NK-92 treated with Interleukin-12 subunit alpha and Interleukin-12 subunit beta, amount 100 ng/mL, for 24 hours (cell line): ENCODE data around the gene PRKCE.

Experiments used
- DNase-seq: peaks from one replicate; lab custom pipeline; 2025; lab: John Stamatoyannopoulos, UW

The PRKCE gene

DNA sequence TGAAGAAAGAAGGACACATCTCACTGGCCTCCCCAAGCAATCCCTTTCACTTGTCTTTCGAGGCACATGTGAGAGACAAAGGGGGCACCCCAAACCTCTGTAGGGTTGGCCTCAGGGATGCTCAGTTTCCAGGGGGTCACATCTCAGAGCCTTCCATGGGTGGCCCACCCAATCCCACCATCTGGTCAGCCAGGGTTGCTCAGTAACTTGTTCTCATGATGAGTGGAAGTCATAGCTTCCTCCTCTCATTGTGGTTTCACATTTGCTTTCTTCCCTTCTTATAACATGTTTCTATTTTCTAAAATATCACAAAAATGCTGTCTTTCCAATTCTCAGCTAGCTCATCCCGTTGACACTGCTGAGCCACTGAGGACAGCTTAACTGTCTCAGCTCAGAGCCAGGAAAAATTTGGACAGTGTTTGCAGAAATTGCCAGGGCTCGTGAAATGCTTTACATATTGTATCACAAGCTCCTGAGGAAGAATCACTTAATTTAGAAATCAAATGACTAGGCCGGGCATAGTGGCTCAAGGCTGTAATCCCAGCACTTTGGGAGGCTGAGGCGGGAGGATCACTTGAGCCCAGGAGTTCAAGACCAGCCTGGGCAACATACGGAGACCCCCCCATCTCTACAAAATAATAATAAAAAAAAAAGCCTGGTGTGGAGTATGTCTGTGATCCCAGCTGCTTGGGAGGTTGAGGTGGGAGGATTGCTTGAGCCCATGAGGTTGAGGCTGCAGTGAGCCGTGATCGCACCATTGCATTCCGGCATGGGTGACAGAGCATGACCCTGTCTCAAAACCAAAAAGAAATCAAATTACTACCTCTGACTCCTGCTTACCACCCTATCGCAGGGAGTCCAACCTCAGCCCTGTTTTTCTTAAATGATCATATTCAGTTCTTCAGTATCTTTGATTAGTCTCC is 129.3 kb downstream of the PRKCE start:
- DNase-seq: no peak

DNA sequence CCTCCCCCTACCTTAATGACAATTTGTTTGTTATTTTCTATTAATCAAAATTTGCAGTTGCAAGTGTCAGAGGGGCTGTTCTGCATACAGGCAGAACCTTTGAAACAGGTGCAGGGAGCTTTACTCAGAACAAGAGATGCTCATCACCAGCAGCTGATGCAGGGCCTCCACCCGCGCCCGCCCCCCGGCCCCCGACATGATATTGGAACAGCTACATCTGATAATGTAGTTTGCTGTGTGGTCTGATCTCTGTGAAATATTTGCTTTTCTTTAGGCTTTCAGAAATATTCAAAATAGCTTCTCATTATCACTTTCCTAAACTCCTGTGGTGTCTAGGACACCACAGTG is 130.0 kb downstream of the PRKCE start:
- DNase-seq: no peak

GRCh38 chr2:45782436-45782835 is 131.0 kb downstream of the PRKCE start:
- no peak for DNase-seq

DNA sequence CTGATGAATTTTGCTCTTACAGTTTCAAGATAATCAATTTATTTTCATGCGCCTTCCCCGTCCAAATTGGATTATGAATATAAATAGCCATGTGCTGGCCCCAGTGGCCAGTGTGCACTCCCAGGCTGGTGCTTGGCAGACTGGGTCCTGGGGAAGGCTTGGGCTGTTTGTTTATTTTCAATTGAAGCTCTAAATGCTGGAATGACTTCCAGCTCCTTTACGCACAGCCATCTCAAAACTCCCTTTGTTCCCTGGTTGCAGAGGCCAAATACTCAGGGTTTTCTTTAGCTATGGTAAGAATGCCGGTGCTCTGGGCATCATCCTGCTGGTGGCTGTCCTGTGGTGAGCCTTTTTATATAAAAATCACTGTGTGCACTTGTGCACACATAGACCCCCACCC is 131.5 kb downstream of the PRKCE start:
- no peak for DNase-seq

DNA sequence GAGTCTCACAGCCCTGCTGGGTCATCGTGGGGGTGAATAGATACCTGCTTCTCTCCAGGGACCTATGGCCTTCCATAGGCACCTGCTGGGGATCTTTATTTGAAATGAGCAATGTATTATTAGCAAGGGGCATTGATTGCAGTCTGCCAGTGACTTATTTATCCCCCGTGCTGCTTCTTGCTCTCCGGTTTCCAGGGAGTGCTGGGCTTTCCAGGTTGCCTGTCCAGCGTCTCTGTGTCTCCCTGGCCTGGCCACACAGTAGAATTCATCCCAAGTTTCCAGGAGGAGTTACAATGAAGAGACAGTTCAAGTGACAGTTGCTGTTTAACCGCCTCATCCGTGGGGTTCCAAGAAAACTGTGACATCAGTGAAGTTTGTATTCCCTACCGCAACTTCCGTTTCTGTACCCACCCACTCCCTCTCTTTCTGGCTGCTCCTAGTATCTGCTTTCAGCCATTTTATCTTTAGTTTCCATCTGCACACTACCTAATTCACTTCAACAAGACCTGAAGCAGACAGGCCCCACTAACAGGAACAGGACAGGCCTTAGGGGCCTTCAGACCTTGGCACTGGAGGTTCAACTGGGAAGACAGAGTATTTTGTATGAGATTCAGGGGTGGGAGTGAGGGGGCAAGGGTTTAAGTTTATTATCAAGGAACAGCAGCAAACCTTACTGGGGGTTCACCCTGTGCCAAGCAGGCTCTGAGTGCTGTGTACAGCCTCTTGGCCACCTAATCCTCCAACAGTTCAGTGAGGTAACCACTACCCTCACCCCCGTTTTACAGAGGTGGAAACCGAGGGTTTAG is 134.8 kb downstream of the PRKCE start:
- DNase-seq: no peak

GRCh38 chr2:45786836-45787357 is 135.4 kb downstream of the PRKCE start:
- no peak for DNase-seq

- DNase-seq: no peak
Observed at GRCh38 chr2:45788401-45788800, 136.9 kb downstream of the PRKCE start.

DNA sequence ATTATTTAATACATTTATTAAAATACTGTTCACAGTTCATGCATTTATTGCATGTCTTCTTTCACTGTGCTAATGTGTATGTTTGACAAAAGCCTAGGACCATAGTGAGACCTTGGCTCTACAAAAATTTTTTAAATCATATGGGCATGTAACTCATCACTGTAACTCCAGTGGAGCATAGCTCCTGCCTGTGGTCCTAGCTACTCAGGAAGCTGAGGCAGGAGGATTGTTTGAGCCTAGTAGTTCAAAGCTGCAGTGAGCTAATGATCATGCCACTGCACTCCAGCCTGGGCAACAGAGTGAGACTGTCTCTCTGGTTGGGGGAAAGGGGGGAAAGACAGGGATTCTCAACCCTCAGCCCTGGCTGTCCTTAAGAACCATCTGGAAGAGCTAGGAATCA is 137.8 kb downstream of the PRKCE start:
- DNase-seq: no peak

GRCh38 chr2:45789961-45790723 is 138.7 kb downstream of the PRKCE start:
- no peak for DNase-seq

GRCh38 chr2:45793305-45793962 is 142.0 kb downstream of the PRKCE start:
- no peak for DNase-seq

DNA sequence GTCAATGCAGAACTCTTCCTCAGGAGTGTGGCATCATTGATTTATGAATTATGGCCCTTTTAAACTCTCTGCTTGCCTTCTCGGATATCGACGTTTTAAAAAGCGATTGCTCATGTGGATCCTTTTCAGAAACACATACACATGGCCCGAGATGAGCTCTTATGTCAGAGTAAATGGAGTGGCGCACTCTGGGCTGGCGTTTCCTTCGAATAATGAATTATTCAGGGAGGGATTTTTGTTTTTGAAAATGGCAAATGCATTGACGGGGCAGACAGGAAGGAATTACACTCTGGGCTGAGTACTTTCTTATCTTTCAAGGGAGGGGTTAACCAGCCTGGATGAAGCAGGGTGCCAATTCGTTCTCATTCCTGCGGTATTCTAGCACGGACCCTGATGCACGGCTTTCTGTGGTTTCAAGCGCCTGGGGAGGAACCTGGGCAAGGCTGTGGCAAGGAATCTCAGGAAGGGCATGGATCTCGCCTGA is 142.7 kb downstream of the PRKCE start:
- DNase-seq: no peak

GRCh38 chr2:45796500-45796899 is 145.0 kb downstream of the PRKCE start:
- DNase-seq: no peak

DNA sequence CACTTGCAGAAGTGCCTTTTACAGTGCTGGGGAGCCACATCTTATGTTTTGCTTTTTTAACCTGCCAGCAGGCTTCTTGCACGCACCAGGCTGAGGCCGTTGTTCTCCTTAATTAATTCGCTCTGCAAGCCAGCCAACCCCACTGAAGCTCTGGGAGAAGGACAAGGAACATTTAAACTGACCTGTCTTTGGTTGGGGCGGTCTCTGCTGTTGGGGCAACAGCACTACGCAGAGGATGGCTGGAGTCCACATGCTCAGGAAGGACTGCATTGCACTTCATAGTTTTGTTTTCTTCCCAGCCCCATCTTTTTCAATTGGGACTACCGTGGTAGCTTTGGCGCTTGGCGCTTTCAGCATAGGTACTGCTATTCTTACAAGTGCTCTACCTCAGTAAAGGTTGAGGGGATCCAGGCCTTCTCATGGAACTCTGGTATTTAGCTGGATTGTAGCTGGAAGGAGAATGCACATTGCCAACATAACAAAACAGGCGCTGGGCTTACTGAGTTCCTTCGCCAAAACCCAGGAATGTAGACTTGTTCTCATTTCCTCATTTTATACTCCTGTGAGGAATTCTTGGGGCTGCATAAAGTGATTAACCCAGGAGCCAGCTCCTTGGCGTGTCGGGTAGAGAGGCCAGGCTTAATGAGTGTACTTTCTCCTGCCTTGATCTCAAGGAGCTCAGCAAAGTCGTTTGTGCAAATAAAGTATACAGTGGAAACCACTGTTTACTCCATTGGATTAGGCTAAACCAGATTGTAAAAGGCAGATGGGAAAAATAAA is 146.2 kb downstream of the PRKCE start:
- no peak for DNase-seq

- DNase-seq: no peak
Observed at GRCh38 chr2:45799679-45800381, 148.4 kb downstream of the PRKCE start.

DNA sequence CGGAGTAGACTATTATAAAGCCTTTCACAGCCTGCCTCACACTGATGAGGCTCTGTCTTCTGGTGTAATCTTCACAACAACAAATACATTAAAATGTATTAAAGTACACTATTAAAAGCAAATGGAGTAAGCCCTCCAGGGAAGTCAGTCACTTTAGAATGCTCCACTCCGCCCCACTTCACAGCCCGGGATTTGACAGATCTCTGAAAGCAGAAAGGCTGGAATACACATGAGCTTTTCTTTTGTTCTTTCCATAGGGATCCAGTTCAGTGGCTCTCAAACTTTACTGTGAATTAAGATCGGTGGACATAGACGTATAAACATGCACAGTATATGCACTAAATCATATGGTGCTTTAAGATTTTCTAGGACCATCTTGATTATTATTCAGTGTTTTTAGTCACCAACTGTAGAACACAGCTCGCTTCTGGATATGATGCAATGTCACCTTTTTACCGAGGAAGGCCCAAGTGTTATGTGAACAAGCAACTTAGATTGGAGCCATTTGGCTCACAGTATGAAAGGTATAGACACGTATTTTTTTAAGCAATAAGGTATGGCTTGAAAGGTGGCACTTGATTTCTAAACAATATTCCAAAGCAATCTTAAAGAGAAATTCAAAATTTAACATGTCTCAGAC is 151.1 kb downstream of the PRKCE start:
- no peak for DNase-seq

DNA sequence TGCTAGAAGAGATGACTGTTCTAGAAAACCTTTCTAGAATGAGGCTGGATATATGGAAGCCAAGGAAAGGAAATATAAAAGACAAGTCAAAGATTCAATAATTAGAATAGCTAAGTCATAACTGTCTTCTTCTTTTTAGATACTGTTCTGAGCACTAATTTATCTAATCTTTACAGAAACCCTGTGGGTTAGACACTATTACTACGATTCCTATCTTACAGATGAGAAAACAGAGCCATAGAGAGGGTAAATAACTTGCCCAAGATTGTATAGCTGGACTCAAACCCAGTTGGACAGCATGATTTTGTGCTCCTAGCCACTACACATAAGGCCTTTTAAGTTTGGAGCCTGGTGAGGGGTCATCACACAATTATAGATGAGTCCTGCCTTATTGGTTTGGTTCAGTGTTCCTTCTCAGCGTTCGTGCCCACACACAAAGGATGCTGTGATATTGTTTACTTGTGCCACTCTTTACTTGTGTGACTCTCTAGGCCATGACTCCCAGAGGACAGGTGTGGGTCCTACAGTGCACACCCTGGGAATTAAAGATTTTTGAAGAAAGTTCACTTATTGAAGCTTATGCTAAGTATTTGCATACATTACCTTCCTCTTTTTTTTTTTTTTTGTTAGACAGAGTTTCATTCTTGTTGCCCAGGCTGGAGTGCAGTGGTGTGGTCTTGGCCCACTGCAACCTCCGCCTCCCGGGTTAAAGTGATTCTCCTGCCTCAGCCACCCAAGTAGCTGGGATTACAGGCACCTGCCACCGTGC is 153.7 kb downstream of the PRKCE start:
- no peak for DNase-seq

GRCh38 chr2:45806563-45807358 is 155.3 kb downstream of the PRKCE start:
- no peak for DNase-seq

GRCh38 chr2:45808294-45808800 is 156.9 kb downstream of the PRKCE start:
- DNase-seq: no peak
